ENCODE results near the gene MICALL1.

Gene MICALL1

DNA sequence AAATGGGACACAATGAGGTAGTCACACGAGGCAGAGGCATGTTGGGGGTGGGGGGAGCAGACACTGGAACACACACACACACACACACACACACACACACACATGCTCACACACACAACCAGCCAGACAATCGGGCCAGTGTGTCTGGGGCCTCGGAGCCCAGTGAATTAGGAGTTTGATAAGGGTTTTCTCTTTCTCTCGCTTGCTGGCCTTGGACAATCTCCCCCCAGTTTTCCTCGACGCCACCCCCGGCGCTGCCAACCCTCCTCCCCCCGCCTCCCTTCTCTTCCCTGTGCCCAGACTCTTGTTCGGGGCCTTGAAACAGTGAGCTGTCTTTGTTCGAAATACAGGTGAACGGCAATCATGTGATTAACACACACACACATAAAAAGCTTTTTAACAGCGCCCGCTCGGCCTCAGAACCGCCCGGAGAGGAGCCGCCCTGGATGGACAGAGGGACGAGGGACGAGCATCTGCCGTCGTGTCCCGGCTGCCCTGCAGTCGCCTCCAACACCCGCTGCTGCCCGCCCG lies 79.7 kb downstream of the MICALL1 start:
- DNase-seq = no peak

DNA sequence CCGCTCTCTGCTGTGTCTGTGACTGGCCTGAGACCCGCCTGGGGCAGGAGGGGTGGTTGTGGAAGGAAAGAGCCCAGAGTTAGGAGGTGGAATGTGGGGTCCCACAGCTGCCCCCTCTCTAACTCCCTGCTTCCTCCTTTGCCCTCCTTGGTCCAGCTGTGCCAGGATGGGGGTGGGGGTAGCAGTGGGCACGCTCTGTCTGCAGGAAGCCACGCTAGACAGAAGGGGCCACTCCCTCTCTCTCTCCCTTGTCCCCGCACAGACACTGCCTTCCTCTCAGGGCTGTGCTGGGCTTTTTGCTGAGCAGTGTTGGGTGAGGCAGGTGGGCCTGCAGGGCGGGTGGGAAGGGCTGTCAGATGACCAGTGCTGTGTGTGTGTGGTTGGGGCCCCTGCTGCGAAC lies 80.3 kb downstream of the MICALL1 start:
- no peak for DNase-seq

DNA sequence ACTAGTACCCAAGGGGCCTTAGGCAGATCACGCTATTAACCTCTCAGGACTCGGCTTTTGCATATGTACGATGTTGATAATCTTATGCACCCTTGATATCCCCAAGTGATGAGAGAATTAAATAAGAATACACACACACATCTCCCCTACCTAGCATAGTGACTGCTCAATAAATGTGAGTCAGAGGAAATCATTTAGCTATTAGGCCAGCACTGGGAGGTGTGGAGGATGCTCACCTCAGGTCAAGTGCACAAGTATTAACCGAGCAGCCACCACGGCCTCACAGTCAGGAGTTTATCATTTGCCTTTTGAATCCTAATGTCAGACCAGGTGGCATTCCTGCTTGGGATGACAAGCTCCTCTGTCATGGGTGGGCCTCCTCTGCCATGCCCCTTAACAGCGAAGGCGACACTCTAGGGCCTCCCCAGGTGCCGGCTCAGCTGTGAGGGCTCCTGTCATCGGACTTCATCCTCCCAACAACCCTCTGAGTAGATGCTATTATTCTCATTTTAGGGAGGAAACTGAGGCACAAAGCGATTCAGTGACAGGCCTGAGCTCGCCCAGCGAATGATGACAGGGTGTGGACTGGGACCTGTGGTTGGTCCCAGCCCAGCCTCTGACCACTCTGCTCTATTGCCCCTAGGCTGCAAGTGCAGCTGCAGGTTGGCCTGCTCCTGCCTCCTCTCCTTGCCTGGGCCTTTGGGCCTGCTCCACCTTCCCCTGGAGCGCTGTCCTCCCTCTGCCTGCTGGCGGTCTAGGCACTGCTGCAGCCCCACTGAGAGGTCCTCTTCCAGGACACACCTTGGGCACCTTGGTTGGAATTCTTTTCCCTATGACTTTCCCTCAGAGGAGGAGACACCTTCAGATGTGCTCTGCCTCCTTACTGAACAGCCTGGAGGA lies 83.3 kb downstream of the MICALL1 start:
- no peak for DNase-seq

DNA sequence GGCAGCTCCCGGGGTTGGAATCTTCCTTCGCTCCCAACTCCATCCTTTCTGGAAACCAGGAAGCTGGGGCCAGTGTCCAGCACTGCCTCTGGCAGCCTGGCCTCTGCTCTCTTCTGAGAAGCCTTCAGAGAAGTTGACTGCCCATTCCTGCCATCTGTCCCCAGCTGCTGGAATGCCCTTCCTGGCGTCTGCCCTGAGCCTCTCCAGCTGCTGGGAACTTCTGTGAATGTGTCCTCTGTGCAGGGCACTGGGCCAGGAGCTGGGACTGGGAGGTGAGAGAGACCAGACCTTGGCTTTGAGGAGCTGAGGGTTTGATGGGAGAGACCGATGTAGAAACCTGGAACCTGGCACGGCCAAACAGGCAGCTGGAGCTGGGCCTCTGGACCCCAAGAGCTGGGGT lies 84.2 kb downstream of the MICALL1 start:
- DNase-seq = no peak

DNA sequence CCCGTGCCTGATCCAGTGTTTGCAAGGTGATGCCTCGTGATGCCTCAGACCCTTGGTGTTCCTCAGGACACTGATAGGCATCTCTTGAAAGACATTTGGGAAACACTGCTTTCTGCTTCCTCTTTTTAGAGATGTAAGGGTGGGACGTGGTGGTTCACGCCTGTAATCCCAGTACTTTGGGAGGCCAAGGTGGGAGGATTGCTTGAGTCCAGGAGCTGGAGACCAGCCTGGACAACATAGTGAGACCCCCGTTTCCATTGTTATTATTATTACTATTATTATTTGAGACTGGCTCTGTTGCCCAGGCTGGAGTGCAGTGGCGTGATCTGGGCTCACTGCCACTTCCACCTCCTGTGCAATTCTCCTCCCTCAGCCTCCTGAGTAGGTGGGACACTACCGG lies 84.8 kb downstream of the MICALL1 start:
- DNase-seq = no peak

DNA sequence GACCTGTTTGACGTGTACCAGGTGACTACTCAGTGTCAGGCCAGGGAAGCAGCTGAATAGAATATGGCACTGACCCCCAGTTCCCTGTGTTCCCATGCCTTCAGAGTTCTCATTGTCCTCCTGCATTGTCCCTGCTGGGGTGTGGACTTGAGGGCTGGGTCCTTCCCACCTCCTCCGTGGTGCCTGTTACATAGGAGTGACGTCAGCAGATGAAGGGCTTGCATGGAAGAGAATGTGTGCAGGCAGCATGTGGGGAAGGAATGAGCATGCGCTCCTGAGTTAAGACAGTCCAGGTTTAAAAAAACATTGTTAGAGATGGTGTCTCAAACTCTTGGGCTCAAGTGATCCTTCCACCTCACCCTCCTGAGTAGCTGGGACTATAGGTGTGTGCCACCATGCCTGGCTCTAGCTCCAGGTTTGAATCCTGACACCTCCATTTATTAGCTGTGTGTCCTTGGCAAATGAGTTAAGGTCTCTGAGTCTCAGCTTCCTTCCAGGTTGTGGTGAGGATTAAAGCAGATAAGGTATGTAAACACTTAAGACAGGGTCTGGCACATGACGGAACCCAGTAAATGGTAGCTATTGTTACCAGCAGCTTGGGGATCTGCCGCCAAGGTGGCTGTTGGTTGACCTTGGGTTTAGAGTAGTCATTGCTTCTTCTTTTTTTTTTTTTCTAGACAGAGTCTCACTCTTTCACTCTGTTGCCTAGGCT lies 85.8 kb downstream of the MICALL1 start:
- DNase-seq = no peak

Measured in activated CD4-positive, alpha-beta T cell treated with anti-CD3 and anti-CD28 coated beads, Interleukin-10, Interleukin-2, amounts not matched to agents 100 ng/mL and 50 ng/mL, durations not matched to agents 16 hours and 8 hours (primary cell).